ENCODE data around the gene MAT2A. TPM values are rescaled to one million over a fixed set of nuclear protein-coding genes. Genes with fewer than 3 reads are reported as not detected.

Gene MAT2A
- total and polyA plus RNA-seq, 10 of the 15 experiments (the other 5 are each of a cell fraction or from before 2014, with no cell fraction given), result 97.6 to 408 (median 290) TPM

DNA sequence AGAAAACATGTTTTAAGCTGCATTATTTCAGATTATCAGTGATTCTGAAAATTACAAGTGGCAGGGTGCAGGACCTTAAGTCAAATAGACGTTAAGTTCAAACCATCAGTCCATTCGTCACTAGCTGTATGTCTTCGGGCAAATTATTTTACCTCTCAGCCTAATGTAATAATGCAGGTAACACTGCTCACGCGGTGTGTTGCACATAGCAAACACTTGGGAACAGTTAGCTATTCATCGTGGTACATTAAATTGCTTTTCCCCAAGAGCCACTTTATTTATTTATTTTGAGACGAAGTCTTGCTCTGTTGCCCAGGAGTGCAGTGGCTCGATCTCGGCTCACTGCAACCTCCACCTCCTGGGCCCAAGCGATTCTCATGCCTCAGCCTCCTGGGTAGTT is 10.1 kb downstream of the MAT2A start (continued):
- TF ChIP-seq, protein P1, sequence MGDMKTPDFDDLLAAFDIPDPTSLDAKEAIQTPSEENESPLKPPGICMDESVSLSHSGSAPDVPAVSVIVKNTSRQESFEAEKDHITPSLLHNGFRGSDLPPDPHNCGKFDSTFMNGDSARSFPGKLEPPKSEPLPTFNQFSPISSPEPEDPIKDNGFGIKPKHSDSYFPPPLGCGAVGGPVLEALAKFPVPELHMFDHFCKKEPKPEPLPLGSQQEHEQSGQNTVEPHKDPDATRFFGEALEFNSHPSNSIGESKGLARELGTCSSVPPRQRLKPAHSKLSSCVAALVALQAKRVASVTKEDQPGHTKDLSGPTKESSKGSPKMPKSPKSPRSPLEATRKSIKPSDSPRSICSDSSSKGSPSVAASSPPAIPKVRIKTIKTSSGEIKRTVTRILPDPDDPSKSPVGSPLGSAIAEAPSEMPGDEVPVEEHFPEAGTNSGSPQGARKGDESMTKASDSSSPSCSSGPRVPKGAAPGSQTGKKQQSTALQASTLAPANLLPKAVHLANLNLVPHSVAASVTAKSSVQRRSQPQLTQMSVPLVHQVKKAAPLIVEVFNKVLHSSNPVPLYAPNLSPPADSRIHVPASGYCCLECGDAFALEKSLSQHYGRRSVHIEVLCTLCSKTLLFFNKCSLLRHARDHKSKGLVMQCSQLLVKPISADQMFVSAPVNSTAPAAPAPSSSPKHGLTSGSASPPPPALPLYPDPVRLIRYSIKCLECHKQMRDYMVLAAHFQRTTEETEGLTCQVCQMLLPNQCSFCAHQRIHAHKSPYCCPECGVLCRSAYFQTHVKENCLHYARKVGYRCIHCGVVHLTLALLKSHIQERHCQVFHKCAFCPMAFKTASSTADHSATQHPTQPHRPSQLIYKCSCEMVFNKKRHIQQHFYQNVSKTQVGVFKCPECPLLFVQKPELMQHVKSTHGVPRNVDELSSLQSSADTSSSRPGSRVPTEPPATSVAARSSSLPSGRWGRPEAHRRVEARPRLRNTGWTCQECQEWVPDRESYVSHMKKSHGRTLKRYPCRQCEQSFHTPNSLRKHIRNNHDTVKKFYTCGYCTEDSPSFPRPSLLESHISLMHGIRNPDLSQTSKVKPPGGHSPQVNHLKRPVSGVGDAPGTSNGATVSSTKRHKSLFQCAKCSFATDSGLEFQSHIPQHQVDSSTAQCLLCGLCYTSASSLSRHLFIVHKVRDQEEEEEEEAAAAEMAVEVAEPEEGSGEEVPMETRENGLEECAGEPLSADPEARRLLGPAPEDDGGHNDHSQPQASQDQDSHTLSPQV (IDR thresholded peaks at IDR 0.05), result no peak
- TF ChIP-seq SP1 (IDR thresholded peaks at IDR 0.05; ENCODE audit: low read depth, low read length) (no peak), STAT1 (conservative IDR thresholded peaks at IDR 0.05) (no peak), MYC (IDR thresholded peaks at IDR 0.05; ENCODE audit: insufficient read depth, insufficient read length, insufficient replicate concordance, low read length, severe bottlenecking) (no peak), POLR2AphosphoS5 (IDR thresholded peaks at IDR 0.05; ENCODE audit: low read length) (no peak), RAD51 (IDR thresholded peaks at IDR 0.05) (no peak)

DNA sequence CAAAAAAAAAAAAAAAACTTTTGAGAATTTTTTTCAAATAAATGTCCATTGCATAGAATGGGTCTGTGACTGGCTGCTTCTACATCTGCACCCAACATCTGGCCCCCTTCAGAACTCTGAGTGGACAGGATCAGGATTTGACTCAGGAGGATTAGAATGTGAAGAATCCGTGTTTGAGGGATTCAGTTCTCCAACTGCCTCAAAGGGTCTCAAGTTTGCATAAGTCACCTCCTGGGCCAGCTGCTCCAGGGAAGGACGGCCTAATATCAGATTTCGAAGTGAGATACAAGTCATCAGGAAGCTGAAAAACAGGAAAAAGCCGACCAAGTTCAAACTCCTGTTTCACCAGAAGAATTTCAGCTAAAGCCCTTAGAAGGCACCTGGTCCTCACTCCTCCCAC is 10.9 kb downstream of the MAT2A start:
- FAIRE-seq, result no peak
- ATAC-seq, result no peak
- BruUV-seq (replicated peaks), result no TSS peak
- H3K9ac ChIP-seq (ENCODE audit: control insufficient read depth, insufficient read depth, low read length), result no peak overlapping the region
- ChIA-PET CTCF (interaction anchor here (0.9 to 10.4 kb wide), 10 partner anchors 10 to 251 kb away, joined by 3 to 336 read pairs (median 4); partner anchors contain the start of genes MAT2A, RNF181 and SH2D6), SMC1A (ENCODE audit: uncharacterized antibody, unreplicated experiment) (interaction anchor here (0.6 to 6.3 kb wide), 10 partner anchors 10 to 533 kb away, joined by 3 to 201 read pairs (median 13); partner anchors contain the start of genes GGCX, MAT2A and SH2D6), POLR2A (interaction anchor here (0.9 to 2.8 kb wide), 5 partner anchors 8 to 130 kb away, joined by 3 to 14 read pairs (median 10); partner anchors contain the start of genes GGCX and SH2D6), RAD21 (ENCODE audit: unreplicated experiment) (interaction anchor here (0.7 to 7.7 kb wide), 8 partner anchors 8 to 159 kb away, joined by 3 to 179 read pairs (median 9); partner anchors contain the start of genes MAT2A, RNF181 and SH2D6)
- H3K27me3 ChIP-seq (replicated peaks in 1 of 2; ENCODE audit: control insufficient read depth in 2 of 2, insufficient read depth in 2 of 2, low read length in 1 of 2), result no peaks in the 10 kb centered on the region
- DNase-seq (ENCODE audit: low read depth, low spot score), result no peak
- H3K27ac ChIP-seq (ENCODE audit: control insufficient read depth, insufficient read depth), result no peak overlapping the region
- no peaks in the 10 kb centered on the region for H3K4me1 ChIP-seq (ENCODE audit: control insufficient read depth, insufficient read depth, low read length)
- no peak overlapping the region for H3K4me3 ChIP-seq
- no peak overlapping the region for H3K4me2 ChIP-seq (ENCODE audit: control insufficient read depth, insufficient read depth)
- in situ Hi-C loops (cut with MboI), result no loop called here
- peaks cover 9 to 23% of the 10 kb centered on the region in 2 experiments for H3K36me3 ChIP-seq (ENCODE audit: control insufficient read depth in 2 of 2, insufficient read depth in 2 of 2, low read length in 1 of 2)
- no peaks in the 10 kb centered on the region for H3K79me2 ChIP-seq (ENCODE audit: control insufficient read depth, insufficient read depth, low read length)
- TF ChIP-seq CREM (IDR thresholded peaks at IDR 0.05; ENCODE audit: low read depth), result no peak
- no peak for TF ChIP-seq RCOR1 (conservative IDR thresholded peaks at IDR 0.05; ENCODE audit: low read depth, low read length)
- no peak for TF ChIP-seq ZZZ3 (IDR thresholded peaks at IDR 0.05; ENCODE audit: control insufficient read depth, insufficient read length, low read depth)
- no peak for TF ChIP-seq NR2C1 (IDR thresholded peaks at IDR 0.05)
- TF ChIP-seq, protein P2, sequence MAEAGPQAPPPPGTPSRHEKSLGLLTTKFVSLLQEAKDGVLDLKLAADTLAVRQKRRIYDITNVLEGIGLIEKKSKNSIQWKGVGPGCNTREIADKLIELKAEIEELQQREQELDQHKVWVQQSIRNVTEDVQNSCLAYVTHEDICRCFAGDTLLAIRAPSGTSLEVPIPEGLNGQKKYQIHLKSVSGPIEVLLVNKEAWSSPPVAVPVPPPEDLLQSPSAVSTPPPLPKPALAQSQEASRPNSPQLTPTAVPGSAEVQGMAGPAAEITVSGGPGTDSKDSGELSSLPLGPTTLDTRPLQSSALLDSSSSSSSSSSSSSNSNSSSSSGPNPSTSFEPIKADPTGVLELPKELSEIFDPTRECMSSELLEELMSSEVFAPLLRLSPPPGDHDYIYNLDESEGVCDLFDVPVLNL (IDR thresholded peaks at IDR 0.05; ENCODE audit: low read depth, low read length), result no peak
- no peak for TF ChIP-seq ZNF24 (IDR thresholded peaks at IDR 0.05)
- no peak for TF ChIP-seq CBX3 (IDR thresholded peaks at IDR 0.05; ENCODE audit: borderline replicate concordance, low read depth)
- no peak for TF ChIP-seq MTA3 (IDR thresholded peaks at IDR 0.05; ENCODE audit: borderline replicate concordance, low read length)
- TF ChIP-seq NFXL1 (IDR thresholded peaks at IDR 0.05; ENCODE audit: borderline replicate concordance), result no peak
- TF ChIP-seq TAF1 (IDR thresholded peaks at IDR 0.05; ENCODE audit: borderline replicate concordance, low read depth, low read length), result no peak
- WGBS (ENCODE audit: insufficient coverage, insufficient replicate concordance, low lambda C conversion rate, missing lambda C conversion rate), result 83% methylated on average over 4 of the region's 4 CpGs
- H2AFZ ChIP-seq (ENCODE audit: control insufficient read depth, low read depth, low read length), result no peak overlapping the region
- no peaks in the 10 kb centered on the region for H4K20me1 ChIP-seq (ENCODE audit: control insufficient read depth, insufficient read depth)
- intact Hi-C loops (cut with micrococcal nuclease; ENCODE audit: unreplicated experiment), result loop anchor here (5.0 kb wide), 2 partner anchors 223 to 248 kb away; partner anchors contain the start of gene TGOLN2
- H3K9me3 ChIP-seq (replicated peaks; ENCODE audit: control insufficient read depth, insufficient read depth, low read length), result no peaks in the 10 kb centered on the region
